Ovary (tissue), 3 donors: Measurements from ENCODE around the gene GFY.

Source experiments
- CTCF ChIP-seq, 3 donors: fragments of 450-650 bp in 2 of 3; fragments of 200-600 bp in 1 of 3; IDR thresholded peaks; one replicate each; pipeline versions ENCODE4 v1.5.1 to v1.8.0; 2016 to 2022; ENCODE audit warnings: antibody characterized with exemption in 3 of 3, mild to moderate bottlenecking in 1 of 3
- EP300 ChIP-seq: sonication (generic); formaldehyde crosslinking; IDR thresholded peaks from one replicate; pipeline ENCODE4 v1.6.1; 2017; ENCODE audit warnings: antibody characterized with exemption
- donor health status: DM: no; HTN: no; CAD: no.

DNA sequence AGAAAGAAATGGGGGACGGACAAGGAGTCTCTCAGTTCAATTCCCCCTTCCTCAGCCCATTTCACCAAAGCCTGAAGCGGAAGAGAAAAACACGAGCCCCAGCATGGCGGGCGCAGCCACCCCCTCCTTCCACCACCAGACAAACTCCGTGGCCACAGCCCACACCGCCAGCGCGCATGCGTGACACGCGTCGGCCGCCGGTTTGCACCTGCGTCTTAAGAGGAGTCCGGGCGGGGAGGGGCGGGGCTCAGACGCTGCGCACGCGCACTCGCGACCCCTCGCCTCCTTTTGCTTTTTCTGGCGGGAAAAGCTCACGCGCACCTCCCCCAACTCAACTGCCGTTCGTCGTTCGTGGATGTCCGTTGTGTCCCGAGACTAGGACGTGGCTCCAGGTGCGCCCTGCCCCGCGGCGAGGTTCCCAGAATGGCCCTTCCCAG is 37.2 kb upstream of the GFY start, which contains the start of gene KASH5:
- no peak for TF ChIP-seq EP300
- TF ChIP-seq CTCF (IDR thresholded peaks at IDR 0.05) = no peak
